ENCODE results near the gene OGFRL1.
A peak's percentile ranks its signal among the peaks of the same experiment; 100 is the strongest.

The OGFRL1 gene

GRCh38 chr6:71300561-71301168 is 12.1 kb downstream of the OGFRL1 start:
- Mint-ChIP-seq H3K4me3 (no peak overlapping the region), H3K27ac (no peak overlapping the region), H3K4me1 (no peaks in the 10 kb centered on the region), H3K9me3 (no peaks in the 10 kb centered on the region), H3K36me3 (peaks cover 39% of the 10 kb centered on the region)
- DNase-seq (ENCODE audit: low spot score in 2 of 2) = no peak
- no peak for ATAC-seq

- Mint-ChIP-seq H3K4me1 (no peaks in the 10 kb centered on the region), H3K36me3 (peaks cover 36% of the 10 kb centered on the region), H3K9me3 (no peaks in the 10 kb centered on the region), H3K27ac (no peak overlapping the region), H3K4me3 (no peak overlapping the region)
- DNase-seq (ENCODE audit: low spot score in 2 of 2) (no peak), ATAC-seq (no peak)
These were observed 12.9 kb downstream of the OGFRL1 start for GRCh38 chr6:71301546-71301945.

- Mint-ChIP-seq H3K36me3 (no peaks in the 10 kb centered on the region), H3K4me3 (no peak overlapping the region), H3K9me3 (no peaks in the 10 kb centered on the region), H3K27ac (no peak overlapping the region), H3K4me1 (no peaks in the 10 kb centered on the region)
- no peak for DNase-seq (ENCODE audit: low spot score in 2 of 2)
- no peak for ATAC-seq
These were observed 21.0 kb downstream of the OGFRL1 start for GRCh38 chr6:71309656-71310055.

DNA sequence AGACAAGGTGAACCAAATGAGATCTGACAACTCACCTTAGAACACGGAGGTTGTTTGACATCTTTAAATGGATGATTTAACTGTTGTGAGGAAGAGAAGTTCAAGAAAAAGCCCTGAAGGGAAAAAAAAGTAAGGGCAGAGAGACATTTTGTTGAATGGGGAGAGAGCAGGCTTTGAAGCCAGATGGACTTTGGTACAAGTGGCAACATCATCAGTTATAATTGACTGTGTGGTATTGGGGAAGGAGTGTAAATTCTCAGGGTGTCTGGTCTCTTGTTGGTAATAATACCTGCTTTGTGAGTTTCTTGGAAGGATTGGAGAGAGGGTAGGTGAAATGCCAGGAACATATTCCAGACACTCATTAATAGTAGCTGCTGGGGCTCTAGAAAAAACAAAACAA is 21.6 kb downstream of the OGFRL1 start:
- DNase-seq (ENCODE audit: low spot score in 2 of 2) = no peak
- Mint-ChIP-seq H3K9me3 (no peaks in the 10 kb centered on the region), H3K4me3 (no peak overlapping the region), H3K27ac (no peak overlapping the region), H3K36me3 (no peaks in the 10 kb centered on the region), H3K4me1 (no peaks in the 10 kb centered on the region)
- ATAC-seq = no peak

GRCh38 chr6:71312089-71312488 is 23.5 kb downstream of the OGFRL1 start:
- Mint-ChIP-seq H3K9me3 (no peaks in the 10 kb centered on the region), H3K36me3 (no peaks in the 10 kb centered on the region), H3K27ac (no peak overlapping the region), H3K4me3 (no peak overlapping the region), H3K4me1 (no peaks in the 10 kb centered on the region)
- no peak for ATAC-seq
- DNase-seq (ENCODE audit: low spot score in 2 of 2) = no peak

GRCh38 chr6:71317441-71317840 is 28.8 kb downstream of the OGFRL1 start:
- Mint-ChIP-seq H3K36me3 (no peaks in the 10 kb centered on the region), H3K4me1 (no peaks in the 10 kb centered on the region), H3K27ac (no peak overlapping the region), H3K4me3 (no peak overlapping the region), H3K9me3 (no peaks in the 10 kb centered on the region)
- DNase-seq (ENCODE audit: low spot score in 2 of 2) = no peak
- ATAC-seq = no peak

DNA sequence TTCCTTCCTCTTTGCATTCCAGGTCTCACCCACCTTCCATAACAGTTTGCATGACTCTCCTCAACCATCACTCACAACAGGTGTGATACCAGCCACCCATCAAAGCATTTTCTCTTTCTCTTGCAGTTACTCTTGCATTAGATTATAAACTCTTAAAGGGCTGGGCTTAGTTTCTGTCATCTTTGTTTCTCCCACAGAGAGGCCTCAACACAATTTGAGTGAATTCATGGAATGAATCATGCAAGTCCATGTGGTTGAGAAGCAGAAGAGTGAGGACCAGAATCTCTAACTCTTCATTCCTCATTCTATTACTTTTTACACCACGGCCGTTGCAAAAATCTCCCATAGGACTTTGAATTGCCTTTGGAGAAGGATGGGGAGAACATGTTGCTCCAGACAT is 31.4 kb downstream of the OGFRL1 start:
- Mint-ChIP-seq H3K9me3 (no peaks in the 10 kb centered on the region), H3K4me3 (no peak overlapping the region), H3K36me3 (no peaks in the 10 kb centered on the region), H3K27ac (no peak overlapping the region), H3K4me1 (no peaks in the 10 kb centered on the region)
- ATAC-seq (no peak), DNase-seq (ENCODE audit: low spot score in 2 of 2) (no peak)

GRCh38 chr6:71321314-71321713 is 32.7 kb downstream of the OGFRL1 start:
- Mint-ChIP-seq H3K9me3 (no peaks in the 10 kb centered on the region), H3K27ac (no peak overlapping the region), H3K4me3 (no peak overlapping the region), H3K4me1 (no peaks in the 10 kb centered on the region), H3K36me3 (no peaks in the 10 kb centered on the region)
- DNase-seq (ENCODE audit: low spot score in 2 of 2) = no peak
- ATAC-seq = no peak

- Mint-ChIP-seq H3K4me1 (no peaks in the 10 kb centered on the region), H3K36me3 (no peaks in the 10 kb centered on the region), H3K4me3 (no peak overlapping the region), H3K27ac (no peak overlapping the region), H3K9me3 (no peaks in the 10 kb centered on the region)
- ATAC-seq (no peak), DNase-seq (ENCODE audit: low spot score in 2 of 2) (no peak)
These were observed 35.7 kb downstream of the OGFRL1 start for GRCh38 chr6:71324194-71324785.

DNA sequence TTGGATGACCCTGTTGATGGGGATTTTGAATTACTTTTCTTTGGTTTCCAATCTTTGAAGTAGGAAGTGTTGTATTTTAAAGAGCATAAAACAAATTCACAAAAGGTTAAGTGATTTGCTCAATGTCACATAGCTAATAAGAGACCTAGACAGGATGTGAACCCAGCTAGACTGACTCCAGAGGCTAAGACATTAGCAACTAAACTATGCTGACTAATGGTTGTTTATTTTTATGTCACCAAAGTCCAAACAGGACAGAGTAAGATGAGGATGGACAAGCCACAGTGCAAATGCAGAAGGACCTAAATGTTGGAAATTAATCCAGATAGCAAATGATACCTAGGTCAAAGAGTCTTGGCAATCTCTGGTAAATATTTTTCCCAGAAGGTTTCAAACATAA is 38.0 kb downstream of the OGFRL1 start:
- Mint-ChIP-seq H3K36me3 (no peaks in the 10 kb centered on the region), H3K4me1 (no peaks in the 10 kb centered on the region), H3K4me3 (no peak overlapping the region), H3K9me3 (no peaks in the 10 kb centered on the region), H3K27ac (no peak overlapping the region)
- DNase-seq (ENCODE audit: low spot score in 2 of 2) = no peak
- ATAC-seq = no peak

DNA sequence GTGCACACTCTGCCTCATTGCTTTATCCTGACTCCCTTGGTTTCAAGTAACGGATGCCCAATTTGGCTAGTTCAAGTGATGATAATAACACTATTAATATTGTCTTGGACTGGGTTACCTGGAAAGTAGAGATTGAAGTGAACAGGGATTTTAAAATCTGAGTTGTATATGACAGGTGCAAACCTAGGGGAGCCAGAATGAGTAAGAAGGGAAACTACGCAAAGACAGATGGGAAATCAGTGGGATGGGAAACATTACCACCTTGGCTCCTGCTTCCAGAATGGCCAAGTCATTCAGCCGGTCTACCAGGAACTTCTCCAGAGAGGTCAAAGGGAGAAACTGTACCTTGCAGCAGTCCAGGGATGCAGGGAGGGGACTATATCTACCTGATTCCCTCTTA is 41.9 kb downstream of the OGFRL1 start:
- H3K4me1 Mint-ChIP-seq = no peaks in the 10 kb centered on the region
- H3K27ac Mint-ChIP-seq = no peak overlapping the region
- H3K36me3 Mint-ChIP-seq = no peaks in the 10 kb centered on the region
- H3K9me3 Mint-ChIP-seq = no peaks in the 10 kb centered on the region
- H3K4me3 Mint-ChIP-seq = no peak overlapping the region
- ATAC-seq (no peak), DNase-seq (ENCODE audit: low spot score in 2 of 2) (no peak)

DNA sequence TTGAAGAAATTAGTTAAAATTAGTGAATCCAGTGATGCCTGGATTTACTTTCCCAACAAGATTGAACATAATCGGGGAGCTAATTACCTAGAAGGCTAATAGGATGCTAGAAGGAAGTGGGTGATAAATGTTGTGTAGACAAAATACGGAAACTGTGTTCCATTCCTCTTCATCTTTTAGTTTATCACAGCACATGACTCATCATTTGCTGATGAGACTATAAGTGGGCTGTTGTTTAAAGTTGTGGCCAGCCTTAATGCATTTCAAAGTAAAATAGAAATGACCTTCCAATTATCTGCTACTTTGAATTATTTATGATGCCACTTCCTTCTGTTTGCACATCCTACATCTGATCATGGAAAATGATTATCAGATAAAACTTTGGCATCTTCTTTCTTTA is 43.4 kb downstream of the OGFRL1 start:
- Mint-ChIP-seq H3K9me3 (no peaks in the 10 kb centered on the region), H3K4me1 (no peaks in the 10 kb centered on the region), H3K27ac (no peak overlapping the region), H3K36me3 (no peaks in the 10 kb centered on the region), H3K4me3 (no peak overlapping the region)
- no peak for ATAC-seq
- no peak for DNase-seq (ENCODE audit: low spot score in 2 of 2)

- ATAC-seq (no peak), DNase-seq (ENCODE audit: low spot score in 2 of 2) (no peak)
- Mint-ChIP-seq H3K4me1 (no peaks in the 10 kb centered on the region), H3K27ac (no peak overlapping the region), H3K36me3 (no peaks in the 10 kb centered on the region), H3K9me3 (no peaks in the 10 kb centered on the region), H3K4me3 (no peak overlapping the region)
These were observed 44.4 kb downstream of the OGFRL1 start for GRCh38 chr6:71333050-71333449.

- Mint-ChIP-seq H3K4me1 (no peaks in the 10 kb centered on the region), H3K4me3 (no peak overlapping the region), H3K27ac (no peak overlapping the region), H3K36me3 (no peaks in the 10 kb centered on the region), H3K9me3 (no peaks in the 10 kb centered on the region)
- DNase-seq (ENCODE audit: low spot score in 2 of 2) = no peak
- ATAC-seq = no peak
These were observed 45.1 kb downstream of the OGFRL1 start for GRCh38 chr6:71333697-71334096.

- H3K4me3 Mint-ChIP-seq = no peak overlapping the region
- DNase-seq (ENCODE audit: low spot score in 2 of 2) = no peak
- ATAC-seq = peak; percentile 42
- H3K9me3 Mint-ChIP-seq = no peaks in the 10 kb centered on the region
- no peaks in the 10 kb centered on the region for H3K4me1 Mint-ChIP-seq
- H3K27ac Mint-ChIP-seq = no peak overlapping the region
- H3K36me3 Mint-ChIP-seq = no peaks in the 10 kb centered on the region
These were observed 46.2 kb downstream of the OGFRL1 start for GRCh38 chr6:71334768-71335167.

DNA sequence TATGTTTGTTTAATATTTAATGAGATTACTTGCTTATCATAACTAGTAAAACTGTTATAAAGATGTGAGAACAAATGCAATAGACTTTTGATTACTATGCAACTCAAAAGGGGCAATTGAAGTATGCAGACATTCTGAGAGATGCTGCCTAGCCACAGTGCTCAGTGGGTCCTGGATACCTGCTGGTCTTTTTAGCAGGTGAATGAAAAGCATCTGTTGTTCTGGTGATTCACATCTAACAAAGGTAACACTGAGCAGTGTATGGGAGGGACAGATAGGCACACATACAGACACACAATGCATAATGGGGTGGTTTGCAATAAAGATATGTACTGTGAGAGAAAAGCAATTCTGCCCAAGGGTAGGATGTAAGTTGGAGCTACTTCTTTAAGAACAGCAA is 46.9 kb downstream of the OGFRL1 start:
- ATAC-seq (no peak), DNase-seq (ENCODE audit: low spot score in 2 of 2) (no peak)
- H3K4me3 Mint-ChIP-seq = no peak overlapping the region
- H3K9me3 Mint-ChIP-seq = no peaks in the 10 kb centered on the region
- H3K4me1 Mint-ChIP-seq = no peaks in the 10 kb centered on the region
- no peak overlapping the region for H3K27ac Mint-ChIP-seq
- no peaks in the 10 kb centered on the region for H3K36me3 Mint-ChIP-seq

GRCh38 chr6:71336901-71337300 is 48.3 kb downstream of the OGFRL1 start:
- Mint-ChIP-seq H3K4me3 (no peak overlapping the region), H3K27ac (no peak overlapping the region), H3K9me3 (no peaks in the 10 kb centered on the region), H3K36me3 (no peaks in the 10 kb centered on the region), H3K4me1 (no peaks in the 10 kb centered on the region)
- ATAC-seq (no peak), DNase-seq (ENCODE audit: low spot score in 2 of 2) (no peak)
